SK-N-MC (cell line): ENCODE results near the gene PERCC1.

Source experiments
- EZH2 ChIP-seq: fragments of 200-600 bp; sonication (generic); IDR thresholded peaks from one replicate; pipeline ENCODE4 v1.6.1; 2017; ENCODE audit warnings: antibody characterized with exemption
- POLR2AphosphoS5 ChIP-seq: IDR thresholded peaks from 2 replicates; pipeline ENCODE4 v1.6.1; 2012; ENCODE audit warnings: mild to moderate bottlenecking, low read depth, low read length, borderline replicate concordance

DNA sequence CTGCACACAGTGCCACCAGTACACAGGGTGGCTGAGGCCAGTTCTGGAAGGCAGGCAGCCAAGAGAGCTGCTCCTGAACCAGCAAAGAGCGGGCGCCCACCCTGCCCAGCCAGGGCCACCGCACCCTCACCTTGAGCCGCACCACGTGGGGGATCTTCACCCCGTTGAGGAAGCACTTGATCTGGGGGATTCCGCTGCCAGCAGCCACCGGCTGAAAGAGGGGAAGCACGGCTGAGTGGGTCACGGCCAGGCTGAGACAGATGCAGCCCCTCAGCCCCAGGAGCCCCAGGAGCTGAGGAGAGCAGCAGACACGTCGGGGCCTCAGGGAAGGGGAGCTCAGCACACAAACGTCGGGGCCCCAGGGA lies 28.1 kb downstream of the PERCC1 start:
- no peak for TF ChIP-seq EZH2
- TF ChIP-seq POLR2AphosphoS5, result no peak
